ENCODE results near the gene SERINC3. TPM values are rescaled to one million over a fixed set of nuclear protein-coding genes. Genes with fewer than 3 reads are reported as not detected.

Gene SERINC3
- total RNA-seq, 1 experiment from 2014 or later = 41.3 TPM

DNA sequence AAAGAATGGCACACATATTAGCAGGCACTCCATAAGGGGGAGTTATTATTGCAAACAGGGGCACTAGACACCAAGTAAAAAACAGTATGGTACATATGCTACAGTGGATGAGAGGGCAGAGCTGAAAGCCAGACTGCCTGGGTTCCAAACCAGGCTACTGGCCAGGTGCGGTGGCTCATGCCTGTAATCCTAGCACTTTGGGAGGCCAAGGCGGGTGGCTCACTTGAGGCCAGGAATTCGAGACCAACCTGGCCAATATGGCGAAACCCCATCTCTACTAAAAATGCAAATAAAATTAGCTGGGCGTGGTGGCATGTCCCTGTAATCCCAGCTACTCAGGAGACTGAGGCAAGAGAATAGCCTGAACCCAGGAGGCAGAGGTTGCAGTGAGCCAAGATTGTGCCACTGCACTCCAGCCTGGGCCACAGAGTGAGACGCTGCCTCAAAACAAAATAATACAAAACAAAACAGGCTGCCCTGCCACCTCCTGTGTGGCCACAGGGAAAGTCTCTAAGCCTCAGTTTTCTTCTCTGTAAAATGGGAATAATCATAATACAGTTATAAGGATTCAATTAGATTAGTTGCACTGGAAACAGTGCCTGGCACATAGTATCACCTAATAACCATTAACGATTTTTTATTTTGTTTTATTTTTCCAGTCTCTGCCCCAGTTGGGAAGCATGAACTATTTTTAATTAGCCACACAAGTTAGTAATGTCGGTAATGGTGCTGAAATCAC lies 53.7 kb downstream of the SERINC3 start:
- TF ChIP-seq CREB1 (CRISPR knock-in tag; IDR thresholded peaks at IDR 0.05) (no peak), EMX1 (CRISPR knock-in tag; IDR thresholded peaks at IDR 0.05) (no peak), ZNF121 (CRISPR knock-in tag; IDR thresholded peaks at IDR 0.05) (no peak), NFE2L1 (CRISPR knock-in tag; IDR thresholded peaks at IDR 0.05) (no peak), FOXK1 (CRISPR knock-in tag; IDR thresholded peaks at IDR 0.05) (no peak), SP1 (CRISPR knock-in tag; conservative IDR thresholded peaks at IDR 0.05) (no peak), TEAD4 (CRISPR knock-in tag; IDR thresholded peaks at IDR 0.05) (no peak), NR3C1 (CRISPR knock-in tag; conservative IDR thresholded peaks at IDR 0.05; ENCODE audit: low read depth) (no peak), USF2 (CRISPR knock-in tag; IDR thresholded peaks at IDR 0.05) (no peak), SMAD4 (CRISPR knock-in tag; IDR thresholded peaks at IDR 0.05) (no peak), JUN (CRISPR knock-in tag; IDR thresholded peaks at IDR 0.05) (no peak), ZNF219 (CRISPR knock-in tag; IDR thresholded peaks at IDR 0.05; ENCODE audit: borderline replicate concordance) (no peak)
- TF ChIP-seq, protein P1, sequence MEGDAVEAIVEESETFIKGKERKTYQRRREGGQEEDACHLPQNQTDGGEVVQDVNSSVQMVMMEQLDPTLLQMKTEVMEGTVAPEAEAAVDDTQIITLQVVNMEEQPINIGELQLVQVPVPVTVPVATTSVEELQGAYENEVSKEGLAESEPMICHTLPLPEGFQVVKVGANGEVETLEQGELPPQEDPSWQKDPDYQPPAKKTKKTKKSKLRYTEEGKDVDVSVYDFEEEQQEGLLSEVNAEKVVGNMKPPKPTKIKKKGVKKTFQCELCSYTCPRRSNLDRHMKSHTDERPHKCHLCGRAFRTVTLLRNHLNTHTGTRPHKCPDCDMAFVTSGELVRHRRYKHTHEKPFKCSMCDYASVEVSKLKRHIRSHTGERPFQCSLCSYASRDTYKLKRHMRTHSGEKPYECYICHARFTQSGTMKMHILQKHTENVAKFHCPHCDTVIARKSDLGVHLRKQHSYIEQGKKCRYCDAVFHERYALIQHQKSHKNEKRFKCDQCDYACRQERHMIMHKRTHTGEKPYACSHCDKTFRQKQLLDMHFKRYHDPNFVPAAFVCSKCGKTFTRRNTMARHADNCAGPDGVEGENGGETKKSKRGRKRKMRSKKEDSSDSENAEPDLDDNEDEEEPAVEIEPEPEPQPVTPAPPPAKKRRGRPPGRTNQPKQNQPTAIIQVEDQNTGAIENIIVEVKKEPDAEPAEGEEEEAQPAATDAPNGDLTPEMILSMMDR (IDR thresholded peaks at IDR 0.05) = no peak
- TF ChIP-seq, protein P2, sequence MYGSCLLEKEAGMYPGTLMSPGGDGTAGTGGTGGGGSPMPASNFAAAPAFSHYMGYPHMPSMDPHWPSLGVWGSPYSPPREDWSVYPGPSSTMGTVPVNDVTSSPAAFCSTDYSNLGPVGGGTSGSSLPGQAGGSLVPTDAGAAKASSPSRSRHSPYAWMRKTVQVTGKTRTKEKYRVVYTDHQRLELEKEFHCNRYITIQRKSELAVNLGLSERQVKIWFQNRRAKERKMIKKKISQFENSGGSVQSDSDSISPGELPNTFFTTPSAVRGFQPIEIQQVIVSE (CRISPR knock-in tag; IDR thresholded peaks at IDR 0.05; ENCODE audit: borderline replicate concordance) = no peak
- TF ChIP-seq, protein P3, sequence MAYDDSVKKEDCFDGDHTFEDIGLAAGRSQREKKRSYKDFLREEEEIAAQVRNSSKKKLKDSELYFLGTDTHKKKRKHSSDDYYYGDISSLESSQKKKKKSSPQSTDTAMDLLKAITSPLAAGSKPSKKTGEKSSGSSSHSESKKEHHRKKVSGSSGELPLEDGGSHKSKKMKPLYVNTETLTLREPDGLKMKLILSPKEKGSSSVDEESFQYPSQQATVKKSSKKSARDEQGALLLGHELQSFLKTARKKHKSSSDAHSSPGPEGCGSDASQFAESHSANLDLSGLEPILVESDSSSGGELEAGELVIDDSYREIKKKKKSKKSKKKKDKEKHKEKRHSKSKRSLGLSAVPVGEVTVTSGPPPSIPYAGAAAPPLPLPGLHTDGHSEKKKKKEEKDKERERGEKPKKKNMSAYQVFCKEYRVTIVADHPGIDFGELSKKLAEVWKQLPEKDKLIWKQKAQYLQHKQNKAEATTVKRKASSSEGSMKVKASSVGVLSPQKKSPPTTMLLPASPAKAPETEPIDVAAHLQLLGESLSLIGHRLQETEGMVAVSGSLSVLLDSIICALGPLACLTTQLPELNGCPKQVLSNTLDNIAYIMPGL (CRISPR knock-in tag; IDR thresholded peaks at IDR 0.05) = no peak
- Mint-ChIP-seq H3K4me3 (no peak overlapping the region), H3K27ac (no peak overlapping the region), H3K9me3 (no peaks in the 10 kb centered on the region), H3K4me1 (peaks cover 5% of the 10 kb centered on the region; the same call in 1 of the 2 replicates), H3K36me3 (no peaks in the 10 kb centered on the region), H3K27me3 (ENCODE audit: low read depth) (no peaks in the 10 kb centered on the region; the same call in 1 of the 2 replicates)
- ATAC-seq (no peak), DNase-seq (ENCODE audit: low spot score) (no peak)
- POLR2A ChIA-PET = no interaction called here
- CTCF ChIA-PET = no interaction called here

GRCh38 chr20:44467289-44467883 lies 54.5 kb downstream of the SERINC3 start:
- Mint-ChIP-seq H3K9me3 (no peaks in the 10 kb centered on the region), H3K4me1 (peaks cover 5% of the 10 kb centered on the region; the same call in 1 of the 2 replicates), H3K4me3 (no peak overlapping the region), H3K36me3 (no peaks in the 10 kb centered on the region), H3K27me3 (ENCODE audit: low read depth) (no peaks in the 10 kb centered on the region; the same call in 1 of the 2 replicates), H3K27ac (no peak overlapping the region)
- ChIA-PET CTCF (interaction anchor here (1.1 kb wide), 1 partner anchor 143 kb away, joined by 3 read pairs; no protein-coding TSS in a partner anchor), POLR2A (no interaction called here)
- DNase-seq (ENCODE audit: low spot score) = peak; percentile 21
- no peak for TF ChIP-seq FOXP1 (CRISPR knock-in tag; IDR thresholded peaks at IDR 0.05; ENCODE audit: borderline replicate concordance)
- TF ChIP-seq, protein P4, sequence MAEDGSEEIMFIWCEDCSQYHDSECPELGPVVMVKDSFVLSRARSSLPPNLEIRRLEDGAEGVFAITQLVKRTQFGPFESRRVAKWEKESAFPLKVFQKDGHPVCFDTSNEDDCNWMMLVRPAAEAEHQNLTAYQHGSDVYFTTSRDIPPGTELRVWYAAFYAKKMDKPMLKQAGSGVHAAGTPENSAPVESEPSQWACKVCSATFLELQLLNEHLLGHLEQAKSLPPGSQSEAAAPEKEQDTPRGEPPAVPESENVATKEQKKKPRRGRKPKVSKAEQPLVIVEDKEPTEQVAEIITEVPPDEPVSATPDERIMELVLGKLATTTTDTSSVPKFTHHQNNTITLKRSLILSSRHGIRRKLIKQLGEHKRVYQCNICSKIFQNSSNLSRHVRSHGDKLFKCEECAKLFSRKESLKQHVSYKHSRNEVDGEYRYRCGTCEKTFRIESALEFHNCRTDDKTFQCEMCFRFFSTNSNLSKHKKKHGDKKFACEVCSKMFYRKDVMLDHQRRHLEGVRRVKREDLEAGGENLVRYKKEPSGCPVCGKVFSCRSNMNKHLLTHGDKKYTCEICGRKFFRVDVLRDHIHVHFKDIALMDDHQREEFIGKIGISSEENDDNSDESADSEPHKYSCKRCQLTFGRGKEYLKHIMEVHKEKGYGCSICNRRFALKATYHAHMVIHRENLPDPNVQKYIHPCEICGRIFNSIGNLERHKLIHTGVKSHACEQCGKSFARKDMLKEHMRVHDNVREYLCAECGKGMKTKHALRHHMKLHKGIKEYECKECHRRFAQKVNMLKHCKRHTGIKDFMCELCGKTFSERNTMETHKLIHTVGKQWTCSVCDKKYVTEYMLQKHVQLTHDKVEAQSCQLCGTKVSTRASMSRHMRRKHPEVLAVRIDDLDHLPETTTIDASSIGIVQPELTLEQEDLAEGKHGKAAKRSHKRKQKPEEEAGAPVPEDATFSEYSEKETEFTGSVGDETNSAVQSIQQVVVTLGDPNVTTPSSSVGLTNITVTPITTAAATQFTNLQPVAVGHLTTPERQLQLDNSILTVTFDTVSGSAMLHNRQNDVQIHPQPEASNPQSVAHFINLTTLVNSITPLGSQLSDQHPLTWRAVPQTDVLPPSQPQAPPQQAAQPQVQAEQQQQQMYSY (CRISPR knock-in tag; IDR thresholded peaks at IDR 0.05) = peak; percentile 96
- TF ChIP-seq PRRX2 (CRISPR knock-in tag; IDR thresholded peaks at IDR 0.05) = no peak
- ATAC-seq = peak; percentile 74

All from WTC11 (cell line).